ENCODE results near the gene NRP1. TPM values are rescaled to one million over a fixed set of nuclear protein-coding genes. Genes with fewer than 3 reads are reported as not detected.
"Not testable (repeated sequence)": the region's sequence is repeated elsewhere in the genome, so short reads cannot be mapped to it uniquely, and the experiment has no call there.

The NRP1 gene
- total RNA-seq, 1 experiment from 2014 or later, result 18.1 TPM

- in situ Hi-C loops (cut with HindIII; ENCODE audit: low pct_unique_long_range_greater_than_20kb, low sequenced_read_pairs), result no loop called here
- no peak for DNase-seq (ENCODE audit: low read depth)
Measured at GRCh38 chr10:33235251-33235884, 99.1 kb downstream of the NRP1 start.

- in situ Hi-C loops (cut with HindIII; ENCODE audit: low pct_unique_long_range_greater_than_20kb, low sequenced_read_pairs), result no loop called here
- no peak for DNase-seq (ENCODE audit: low read depth)
Measured at GRCh38 chr10:33234831-33235237, 99.6 kb downstream of the NRP1 start.

GRCh38 chr10:33233635-33234034, 100.8 kb downstream of the NRP1 start:
- DNase-seq (ENCODE audit: low read depth), result no peak
- in situ Hi-C loops (cut with HindIII; ENCODE audit: low pct_unique_long_range_greater_than_20kb, low sequenced_read_pairs), result no loop called here

GRCh38 chr10:33233221-33233620, 101.2 kb downstream of the NRP1 start:
- in situ Hi-C loops (cut with HindIII; ENCODE audit: low pct_unique_long_range_greater_than_20kb, low sequenced_read_pairs), result no loop called here
- no peak for DNase-seq (ENCODE audit: low read depth)

- in situ Hi-C loops (cut with HindIII; ENCODE audit: low pct_unique_long_range_greater_than_20kb, low sequenced_read_pairs), result no loop called here
- no peak for DNase-seq (ENCODE audit: low read depth)
Measured at GRCh38 chr10:33231621-33232350, 102.7 kb downstream of the NRP1 start.

GRCh38 chr10:33229949-33230267, 104.6 kb downstream of the NRP1 start:
- DNase-seq (ENCODE audit: low read depth), result no peak
- in situ Hi-C loops (cut with HindIII; ENCODE audit: low pct_unique_long_range_greater_than_20kb, low sequenced_read_pairs), result no loop called here

GRCh38 chr10:33229252-33229948, 105.1 kb downstream of the NRP1 start:
- in situ Hi-C loops (cut with HindIII; ENCODE audit: low pct_unique_long_range_greater_than_20kb, low sequenced_read_pairs), result no loop called here
- no peak for DNase-seq (ENCODE audit: low read depth)

GRCh38 chr10:33228426-33228825, 106.0 kb downstream of the NRP1 start:
- no peak for DNase-seq (ENCODE audit: low read depth)
- in situ Hi-C loops (cut with HindIII; ENCODE audit: low pct_unique_long_range_greater_than_20kb, low sequenced_read_pairs), result no loop called here

- in situ Hi-C loops (cut with HindIII; ENCODE audit: low pct_unique_long_range_greater_than_20kb, low sequenced_read_pairs), result no loop called here
- DNase-seq (ENCODE audit: low read depth), result no peak
Measured at GRCh38 chr10:33227489-33227888, 107.0 kb downstream of the NRP1 start.

- in situ Hi-C loops (cut with HindIII; ENCODE audit: low pct_unique_long_range_greater_than_20kb, low sequenced_read_pairs), result no loop called here
- DNase-seq (ENCODE audit: low read depth), result no peak
Measured at GRCh38 chr10:33224251-33224965, 110.1 kb downstream of the NRP1 start.

- in situ Hi-C loops (cut with HindIII; ENCODE audit: low pct_unique_long_range_greater_than_20kb, low sequenced_read_pairs), result no loop called here
- DNase-seq (ENCODE audit: low read depth), result no peak
Measured at GRCh38 chr10:33223326-33224000, 111.0 kb downstream of the NRP1 start.

GRCh38 chr10:33222304-33222703, 112.2 kb downstream of the NRP1 start:
- DNase-seq (ENCODE audit: low read depth); in situ Hi-C loops (cut with HindIII; ENCODE audit: low pct_unique_long_range_greater_than_20kb, low sequenced_read_pairs): not testable (repeated sequence)

GRCh38 chr10:33217854-33218253, 116.6 kb downstream of the NRP1 start:
- DNase-seq (ENCODE audit: low read depth), result no peak
- in situ Hi-C loops (cut with HindIII; ENCODE audit: low pct_unique_long_range_greater_than_20kb, low sequenced_read_pairs), result no loop called here

GRCh38 chr10:33216661-33217427, 117.6 kb downstream of the NRP1 start:
- in situ Hi-C loops (cut with HindIII; ENCODE audit: low pct_unique_long_range_greater_than_20kb, low sequenced_read_pairs), result no loop called here
- DNase-seq (ENCODE audit: low read depth), result peak; percentile 46

GRCh38 chr10:33215635-33216034, 118.8 kb downstream of the NRP1 start:
- in situ Hi-C loops (cut with HindIII; ENCODE audit: low pct_unique_long_range_greater_than_20kb, low sequenced_read_pairs), result no loop called here
- no peak for DNase-seq (ENCODE audit: low read depth)

- DNase-seq (ENCODE audit: low read depth), result no peak
- in situ Hi-C loops (cut with HindIII; ENCODE audit: low pct_unique_long_range_greater_than_20kb, low sequenced_read_pairs), result no loop called here
Measured at GRCh38 chr10:33215154-33215553, 119.3 kb downstream of the NRP1 start.

- in situ Hi-C loops (cut with HindIII; ENCODE audit: low pct_unique_long_range_greater_than_20kb, low sequenced_read_pairs), result no loop called here
- no peak for DNase-seq (ENCODE audit: low read depth)
Measured at GRCh38 chr10:33214174-33214573, 120.3 kb downstream of the NRP1 start.

Data from Caki2 (cell line).